B cell (primary cell): ENCODE data around the gene ATP1A4. TPM values are rescaled to one million over a fixed set of nuclear protein-coding genes. Genes with fewer than 3 reads are reported as not detected.

Experiments used
- ATAC-seq: fragments of 200-7000 bp; cut with Tn5 transposase; one replicate; pipeline ENCODE4 v1.10.0; 2021; ENCODE audit warnings: low read depth, mild to moderate bottlenecking, moderate number of reproducible peaks, moderate library complexity
- CTCF ChIA-PET: fragments of 350-600 bp; sonication (Branson Sonifier 250); formaldehyde crosslinking; loops from one replicate; lab custom pipeline; 2021; ENCODE audit warnings: antibody characterized with exemption, inconsistent platforms; lab: Charles Lee
- POLR2A ChIA-PET: fragments of 350-600 bp; sonication (Branson Sonifier 250); formaldehyde crosslinking; loops from one replicate; lab custom pipeline; 2021; ENCODE audit warnings: antibody characterized with exemption; lab: Charles Lee
- DNase-seq: peaks from one replicate; pipeline ENCODE4 v3.0.0; 2013
- H2AFZ ChIP-seq: 2 replicates; pipeline ENCODE4 v1.6.1; 2012; ENCODE audit warnings: mild to moderate bottlenecking, low read depth, low read length; ENCODE audit not compliant: insufficient read depth, poor library complexity, severe bottlenecking
- H3K27ac ChIP-seq, 2 donors: 1 replicate in 1 of 2; 2 replicates in 1 of 2; pipeline ENCODE4 v1.5.1; 2012 to 2013; ENCODE audit warnings: low read length in 2 of 2, mild to moderate bottlenecking in 2 of 2, moderate library complexity in 1 of 2
- H3K27me3 ChIP-seq, 4 experiments: fragments of 200-600 bp in 1 of 4; sonication (generic) in 1 of 4; replicated peaks in 1 of 4; 1 replicate in 2 of 4; 2 replicates in 2 of 4; pipeline versions ENCODE4 v1.6.1 to v1.7.0; 2013 to 2016; ENCODE audit warnings: low read length in 3 of 4, mild to moderate bottlenecking in 2 of 4, mixed read lengths in 1 of 4, moderate library complexity in 1 of 4; ENCODE audit not compliant: insufficient read depth in 4 of 4, control insufficient read depth in 3 of 4; ENCODE audit errors: control extremely low read depth in 1 of 4
- H3K36me3 ChIP-seq, 2 experiments: replicated peaks in 1 of 2; 1 replicate in 1 of 2; 2 replicates in 1 of 2; pipeline versions ENCODE4 v1.6.1 to v1.7.1; 2013; ENCODE audit warnings: low read length in 1 of 2; ENCODE audit not compliant: insufficient read depth in 2 of 2, control insufficient read depth in 1 of 2; ENCODE audit errors: control extremely low read depth in 1 of 2, extremely low read depth in 1 of 2
- H3K4me1 ChIP-seq, 2 donors: fragments of 200-600 bp in 1 of 2; sonication (generic) in 1 of 2; 1 replicate in 1 of 2; 2 replicates in 1 of 2; pipeline versions ENCODE4 v1.5.1 to v1.6.1; 2013 to 2017; ENCODE audit warnings: low read length in 2 of 2; ENCODE audit not compliant: control insufficient read depth in 2 of 2, insufficient read depth in 2 of 2
- H3K4me2 ChIP-seq: replicated peaks from 2 replicates; pipeline ENCODE3; 2012; ENCODE audit warnings: mild to moderate bottlenecking, low read depth, low read length; ENCODE audit not compliant: poor library complexity, severe bottlenecking
- H3K4me3 ChIP-seq, 5 experiments: fragments of 200-600 bp in 1 of 5; sonication (generic) in 1 of 5; 1 replicate in 3 of 5; 2 replicates in 2 of 5; pipeline versions ENCODE4 v1.5.1 to v1.7.0; 2011 to 2016; ENCODE audit warnings: low read length in 4 of 5, mild to moderate bottlenecking in 4 of 5, low read depth in 2 of 5, control low read depth in 1 of 5, moderate library complexity in 1 of 5; ENCODE audit not compliant: insufficient read depth in 1 of 5; ENCODE audit errors: control extremely low read depth in 1 of 5, extremely low read depth in 1 of 5
- H3K79me2 ChIP-seq: fragments of 200-600 bp; sonication (generic); one replicate; pipeline ENCODE4 v1.6.0; 2016; ENCODE audit warnings: low read length; ENCODE audit not compliant: control insufficient read depth, insufficient read depth
- H3K9ac ChIP-seq: fragments of 200-600 bp; sonication (generic); 2 replicates; pipeline ENCODE4 v1.6.1; 2017; ENCODE audit warnings: mild to moderate bottlenecking, low read length, moderate library complexity
- H3K9me3 ChIP-seq, 3 donors: one replicate each; pipeline versions ENCODE4 v1.6.1 to v1.7.1; 2013; ENCODE audit warnings: low read length in 2 of 3; ENCODE audit not compliant: control insufficient read depth in 2 of 3, insufficient read depth in 1 of 3; ENCODE audit errors: control extremely low read depth in 1 of 3
- H4K20me1 ChIP-seq: 2 replicates; pipeline ENCODE4 v1.6.0; 2012; ENCODE audit warnings: mild to moderate bottlenecking, low read length; ENCODE audit not compliant: insufficient read depth, control insufficient read depth, poor library complexity, severe bottlenecking
- H3K27ac Mint-ChIP-seq: one replicate; pipeline ENCODE4 v1.8.0; 2021; ENCODE audit warnings: mixed read lengths
- H3K27me3 Mint-ChIP-seq: one replicate; pipeline ENCODE4 v1.8.0; 2021; ENCODE audit warnings: mixed read lengths
- H3K4me1 Mint-ChIP-seq: one replicate; pipeline ENCODE4 v1.8.0; 2021; ENCODE audit warnings: mixed read lengths
- H3K4me3 Mint-ChIP-seq: one replicate; pipeline ENCODE4 v1.8.0; 2021; ENCODE audit warnings: mixed read lengths
- H3K9me3 Mint-ChIP-seq: one replicate; pipeline ENCODE4 v1.8.0; 2022; ENCODE audit warnings: mixed read lengths; ENCODE audit not compliant: insufficient read depth
- CTCF ChIP-seq: fragments of 200-600 bp; IDR thresholded peaks from one replicate; pipeline ENCODE4 v1.8.0; 2022; ENCODE audit warnings: antibody characterized with exemption, mild to moderate bottlenecking
- EZH2 ChIP-seq: IDR thresholded peaks from 2 replicates; pipeline ENCODE4 v1.6.1; 2012; ENCODE audit warnings: borderline replicate concordance, low read depth, mild to moderate bottlenecking, moderate library complexity, low read length; ENCODE audit not compliant: insufficient read depth, poor library complexity, severe bottlenecking
- WGBS: methylation state at CpG from one replicate; pipeline ENCODE4 v1.1.5; 2013; ENCODE audit warnings: missing lambda C conversion rate; ENCODE audit not compliant: insufficient coverage; 5-methylcytosine and 5-hydroxymethylcytosine counted together
- intact Hi-C: fragments of 100-400 bp; cut with micrococcal nuclease; formaldehyde crosslinking; loops from one replicate; pipeline ENCODE4 v1.10.0; 2022
- polyA plus RNA-seq: library from polyadenylated mRNA; depleted of rRNA; stranded (reverse); fragments of >200 nt; gene quantifications from 2 replicates; pipeline ENCODE4 v1.2.3, GENCODE V29; 2012
- total RNA-seq, 2 donors: library from RNA; stranded (reverse); fragments of 120-200 nt in 1 of 2; gene quantifications; 1 replicate in 1 of 2; 2 replicates in 1 of 2; pipeline versions ENCODE4 v1.2.3 to v1.2.4, GENCODE V29; 2013 to 2022

ATP1A4 gene
- total and polyA plus RNA-seq, 2 donors (not counting 1 experiment from before 2014, with no cell fraction given): 0.12 TPM; not detected in 1

GRCh38 chr1:160211046-160211790 lies 59.8 kb downstream of the ATP1A4 start:
- ATAC-seq: no peak
- ChIA-PET CTCF (interaction anchor here (1.3 to 2.9 kb wide), 4 partner anchors 9 to 80 kb away, joined by 5 to 11 read pairs (median 8); no protein-coding TSS in a partner anchor), POLR2A (interaction anchor here (0.9 kb wide), 1 partner anchor 18 kb away, joined by 3 read pairs; no protein-coding TSS in a partner anchor)
- Histone ChIP-seq H3K4me3 (no peak overlapping the region), H2AFZ (no peak overlapping the region), H3K9me3 (no peaks in the 10 kb centered on the region), H3K36me3 (peaks cover 23 to 73% of the 10 kb centered on the region in 2 experiments), H3K4me2 (no peak overlapping the region), H3K9ac (no peak overlapping the region), H3K4me1 (peaks cover 10 to 14% of the 10 kb centered on the region in 2 donors), H3K27me3 (no peaks in the 10 kb centered on the region), H4K20me1 (no peaks in the 10 kb centered on the region), H3K27ac (peak overlapping the region in 1 of 2 donors; percentile 4), H3K79me2 (peaks cover 9% of the 10 kb centered on the region)
- H3K4me3 Mint-ChIP-seq: no peak overlapping the region
- H3K9me3 Mint-ChIP-seq: no peaks in the 10 kb centered on the region
- TF ChIP-seq CTCF: no peak
- TF ChIP-seq EZH2: no peak
- intact Hi-C loops: no loop called here
- H3K4me1 Mint-ChIP-seq: peaks cover 37% of the 10 kb centered on the region
- H3K27me3 Mint-ChIP-seq: no peaks in the 10 kb centered on the region
- 98% methylated on average over 9 of the region's 10 CpGs for WGBS
- peak overlapping the region; percentile 23 for H3K27ac Mint-ChIP-seq
- DNase-seq: no peak

- ATAC-seq: no peak
- Histone ChIP-seq H3K4me2 (no peak overlapping the region), H3K9ac (no peak overlapping the region), H3K27ac (no peak overlapping the region), H3K27me3 (no peaks in the 10 kb centered on the region), H4K20me1 (no peaks in the 10 kb centered on the region), H3K4me3 (no peak overlapping the region), H3K4me1 (no peaks in the 10 kb centered on the region), H3K36me3 (peaks cover 24 to 88% of the 10 kb centered on the region in 2 experiments), H3K79me2 (no peaks in the 10 kb centered on the region), H3K9me3 (no peaks in the 10 kb centered on the region), H2AFZ (no peak overlapping the region)
- DNase-seq: no peak
- TF ChIP-seq EZH2 (no peak), CTCF (no peak)
- Mint-ChIP-seq H3K27me3 (no peaks in the 10 kb centered on the region), H3K4me1 (peaks cover 4% of the 10 kb centered on the region), H3K4me3 (no peak overlapping the region), H3K27ac (no peak overlapping the region), H3K9me3 (no peaks in the 10 kb centered on the region)
- ChIA-PET CTCF (no interaction called here), POLR2A (no interaction called here)
- no CpG with 5 or more reads among the region's 3 CpGs for WGBS
- intact Hi-C loops: no loop called here
Observed at GRCh38 chr1:160214481-160215140, 63.2 kb downstream of the ATP1A4 start.
